HG02938 (cell line): Measurements from ENCODE around the gene PLA2R1.

Source experiments
- ATAC-seq: cut with Tn5 transposase; IDR thresholded peaks from one replicate; pipeline ENCODE4 v1.9.1; 2021; ENCODE audit warnings: mild to moderate bottlenecking, moderate library complexity; ENCODE audit not compliant: unreplicated experiment

Gene PLA2R1

DNA sequence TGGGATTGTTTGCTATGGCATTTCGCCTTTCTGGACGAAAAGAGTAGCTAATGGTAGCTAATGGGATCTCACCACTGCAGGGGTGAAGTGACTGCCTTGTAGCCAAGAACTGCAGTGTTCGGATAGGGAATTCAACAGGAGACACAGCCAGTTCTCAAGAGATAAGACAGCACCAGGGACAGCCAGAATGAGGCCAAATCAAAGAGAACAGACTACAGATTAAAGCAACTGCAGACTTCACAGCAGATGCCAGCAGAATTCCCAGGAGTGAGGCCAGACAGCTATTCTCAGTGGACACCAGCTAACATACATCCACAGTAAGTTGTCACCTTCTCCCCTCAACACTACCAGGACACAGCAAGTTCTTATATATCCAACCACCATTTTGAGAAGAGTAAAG is 124.0 kb downstream of the PLA2R1 start:
- ATAC-seq: no peak

- ATAC-seq: no peak
These were observed 125.9 kb downstream of the PLA2R1 start for GRCh38 chr2:159936471-159936870.

GRCh38 chr2:159933727-159934049 is 128.7 kb downstream of the PLA2R1 start:
- ATAC-seq: peak; percentile 86

DNA sequence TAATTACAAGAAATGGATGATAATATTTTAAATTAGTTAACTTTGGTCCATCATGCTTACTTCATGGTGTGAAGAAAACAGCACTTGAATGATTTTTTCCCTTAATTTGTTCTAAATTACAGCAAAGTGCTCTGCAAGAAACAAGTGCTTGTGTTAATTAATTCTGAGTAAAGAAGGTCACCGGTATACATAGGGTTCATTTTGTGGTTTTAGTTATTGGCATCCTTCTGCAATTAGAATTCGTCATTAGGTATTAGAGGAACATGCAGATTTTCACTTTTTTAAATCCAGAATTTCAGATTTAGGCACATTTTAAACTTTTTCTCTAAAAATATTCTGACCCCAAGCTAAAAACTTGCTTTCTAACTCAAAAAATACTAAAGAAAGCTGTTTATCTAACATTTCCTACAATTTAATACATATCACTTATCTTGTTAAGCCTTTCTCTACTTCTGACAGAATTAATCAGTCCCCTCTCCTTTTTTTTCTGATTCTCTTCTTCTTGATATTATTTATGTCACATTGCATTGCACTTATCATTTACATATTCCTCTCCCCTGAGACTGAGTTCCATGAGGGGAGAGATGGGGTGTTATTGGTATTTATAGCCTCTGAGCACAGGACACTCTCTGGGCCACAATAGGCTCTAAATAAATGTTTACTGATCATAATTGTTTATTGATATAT is 129.2 kb downstream of the PLA2R1 start:
- peak; percentile 41 for ATAC-seq

DNA sequence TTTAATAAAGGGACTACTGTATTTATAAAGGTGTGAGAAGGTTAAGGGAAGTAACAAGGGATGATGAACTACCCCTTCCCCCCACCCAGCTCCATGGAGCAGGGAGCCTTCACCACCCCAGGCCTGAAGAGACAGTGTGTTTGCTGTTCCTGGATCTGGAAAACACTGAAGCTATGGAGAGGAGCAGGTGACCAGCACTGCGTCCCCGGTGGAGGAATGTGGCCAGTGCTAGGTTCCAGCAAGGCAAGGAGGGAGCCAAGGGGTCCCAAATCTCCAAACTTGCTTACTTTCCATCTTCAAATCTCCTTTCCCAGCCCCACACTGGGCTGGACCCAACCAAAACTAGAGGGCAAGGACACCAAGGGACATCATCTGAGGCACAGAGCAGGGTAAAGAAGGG is 135.7 kb downstream of the PLA2R1 start:
- no peak for ATAC-seq

DNA sequence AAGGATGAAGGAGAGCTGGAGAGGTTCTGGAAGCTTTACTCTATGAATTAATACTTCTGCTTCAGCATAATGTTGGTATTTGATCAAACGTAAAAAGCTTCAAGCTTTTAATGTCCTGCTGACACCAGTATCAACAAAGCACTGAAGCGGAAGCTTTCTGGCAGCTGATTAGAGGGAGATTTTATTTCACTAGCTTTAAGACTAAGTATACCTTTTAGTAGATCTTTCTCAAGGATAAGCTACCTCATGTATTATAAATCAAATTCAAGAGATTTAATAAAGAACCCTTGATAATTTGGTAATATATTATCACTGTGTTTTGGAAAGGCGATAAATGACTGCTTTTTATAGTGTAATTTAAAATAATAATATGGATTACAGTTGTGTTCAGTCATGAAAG is 136.4 kb downstream of the PLA2R1 start:
- no peak for ATAC-seq

GRCh38 chr2:159922563-159922962 is 139.9 kb downstream of the PLA2R1 start:
- ATAC-seq: peak; percentile 68

GRCh38 chr2:159921752-159922404 is 140.5 kb downstream of the PLA2R1 start:
- peak; percentile 86 for ATAC-seq

- no peak for ATAC-seq
These were observed 145.9 kb downstream of the PLA2R1 start for GRCh38 chr2:159916511-159916910.

DNA sequence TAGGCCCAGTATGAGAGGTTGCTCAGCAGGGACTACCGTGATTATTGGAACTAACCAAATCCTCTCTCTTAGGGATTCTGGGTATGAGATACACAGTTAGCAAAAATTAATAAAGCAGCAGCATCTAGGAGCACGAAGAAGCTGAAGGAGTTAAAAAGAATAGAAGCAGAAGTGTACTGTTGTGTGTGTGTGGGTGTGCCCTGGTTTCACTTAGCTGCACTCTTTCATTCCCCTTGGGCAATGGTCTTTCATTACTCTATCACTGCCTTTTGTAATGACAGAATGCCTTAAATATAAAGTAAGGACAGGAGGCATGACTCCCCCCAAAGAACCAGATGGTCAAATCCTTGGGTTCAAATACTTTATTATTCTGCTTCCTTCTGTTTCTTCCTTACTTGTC is 148.5 kb downstream of the PLA2R1 start:
- no peak for ATAC-seq

GRCh38 chr2:159912580-159912979 is 149.8 kb downstream of the PLA2R1 start:
- ATAC-seq: peak; percentile 56

DNA sequence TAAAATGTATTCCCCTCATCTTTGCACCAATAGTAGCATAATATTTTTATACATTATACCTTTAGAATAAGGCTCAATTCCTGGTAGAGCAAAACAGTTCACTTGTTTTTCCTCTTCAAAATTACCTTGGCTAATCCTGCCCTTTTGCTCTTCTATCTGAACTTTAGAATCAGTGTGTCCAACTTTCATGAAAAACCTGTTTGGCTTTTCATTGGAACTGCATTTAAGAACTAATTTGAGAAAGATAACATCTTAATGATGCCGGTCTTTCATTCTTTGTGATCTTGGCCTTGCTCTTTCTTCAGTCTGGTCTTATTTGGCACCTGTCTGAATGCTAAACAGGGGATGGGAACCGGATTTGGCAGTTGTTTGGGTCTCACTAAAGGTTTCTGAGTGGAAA is 151.5 kb downstream of the PLA2R1 start:
- ATAC-seq: no peak

GRCh38 chr2:159908623-159909022 is 153.8 kb downstream of the PLA2R1 start:
- ATAC-seq: no peak

DNA sequence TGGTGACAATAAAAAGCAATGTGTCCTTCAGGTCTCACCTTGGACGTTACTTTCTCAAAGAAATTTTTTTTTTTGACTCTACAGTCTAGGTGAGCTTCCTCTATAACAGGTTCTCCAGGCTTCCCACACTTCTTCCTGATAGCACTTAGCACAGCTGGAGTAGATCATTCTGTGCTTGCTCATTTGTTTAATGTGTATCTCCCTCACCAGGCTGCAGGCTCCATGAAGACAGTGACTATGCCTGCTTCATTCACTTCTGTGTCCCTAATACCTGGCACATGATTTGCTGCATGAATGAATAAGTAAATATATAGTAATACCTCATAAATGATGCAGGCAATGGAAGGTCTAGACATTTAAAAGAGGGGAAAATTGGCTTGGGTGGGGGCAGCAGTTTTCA is 154.5 kb downstream of the PLA2R1 start:
- ATAC-seq: no peak

GRCh38 chr2:159905926-159906714 is 156.3 kb downstream of the PLA2R1 start:
- no peak for ATAC-seq

DNA sequence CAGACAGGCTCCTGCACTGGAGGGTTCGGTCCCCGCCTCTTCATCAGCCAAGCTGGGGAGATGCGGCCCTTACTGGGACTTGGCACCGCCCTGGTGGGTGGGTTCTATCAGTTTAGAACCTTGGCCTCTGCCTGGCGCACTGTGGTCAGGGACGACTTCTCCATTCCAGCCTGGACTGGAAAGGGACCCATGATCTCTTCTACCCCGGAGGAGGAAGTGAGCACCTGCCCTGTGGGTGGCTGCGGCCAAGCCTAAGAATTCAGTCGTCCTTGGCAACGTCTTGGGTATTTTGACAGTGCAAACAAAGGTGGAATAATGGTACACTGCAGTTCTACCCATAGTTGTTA is 157.5 kb downstream of the PLA2R1 start:
- ATAC-seq: peak; percentile 57

- peak; percentile 76 for ATAC-seq
These were observed 158.1 kb downstream of the PLA2R1 start, which contains the start of gene LY75 for GRCh38 chr2:159904127-159904958. Gene LY75 (minus strand): TSS chr2:159904756.

DNA sequence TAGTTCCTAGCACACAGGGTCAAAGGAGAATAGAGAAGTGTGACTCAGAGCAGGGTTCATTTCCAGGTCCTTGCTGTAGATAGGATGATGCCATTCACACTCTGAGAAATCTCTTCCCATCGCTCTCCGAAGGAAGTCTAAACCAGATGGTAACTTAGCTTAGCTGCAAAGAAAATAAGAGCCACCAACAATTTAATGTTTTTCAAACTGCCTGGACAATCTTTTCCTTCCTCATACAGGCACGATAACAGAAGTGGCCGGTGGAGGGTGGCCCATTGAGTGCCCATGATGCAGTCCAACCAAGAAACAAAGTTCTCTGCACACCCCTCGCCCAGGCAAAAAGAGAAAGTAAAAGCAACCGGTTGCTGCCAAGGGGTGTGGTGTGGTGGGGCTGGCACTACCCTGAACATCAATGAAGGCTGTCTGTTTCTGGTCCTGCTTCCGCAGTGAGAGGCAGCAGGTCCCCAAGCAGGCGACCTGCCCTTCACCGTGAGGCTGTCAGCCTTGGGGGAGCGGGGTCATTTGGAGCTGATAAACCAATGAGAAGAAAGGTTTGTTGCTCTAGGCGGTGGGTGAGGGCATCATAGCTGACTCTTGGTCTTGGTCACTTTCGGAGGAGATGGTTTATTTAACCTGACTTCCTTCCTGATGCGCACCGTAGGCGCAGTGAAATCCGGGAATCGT is 158.8 kb downstream of the PLA2R1 start:
- ATAC-seq: peak; percentile 15

DNA sequence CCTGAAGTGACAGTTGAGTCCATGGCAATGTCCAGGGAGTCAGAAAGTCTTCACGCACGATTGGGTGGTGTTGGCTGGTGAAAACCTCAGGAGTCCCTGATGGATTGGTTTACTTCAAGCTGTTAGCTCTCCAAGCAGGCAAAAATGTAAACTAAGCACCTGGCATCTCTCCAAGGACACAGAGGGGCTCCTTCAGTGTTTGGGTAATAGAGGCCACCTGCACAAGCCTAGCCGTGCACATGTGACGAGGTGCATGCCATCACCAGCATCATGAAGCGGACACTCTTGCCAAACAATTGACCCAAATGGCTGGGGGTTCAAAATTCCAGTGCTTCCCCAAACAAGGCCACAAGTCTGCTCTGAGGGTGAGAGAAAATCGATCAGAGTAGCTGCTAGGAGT is 159.7 kb downstream of the PLA2R1 start:
- no peak for ATAC-seq

- ATAC-seq: no peak
These were observed 162.1 kb downstream of the PLA2R1 start for GRCh38 chr2:159900343-159900742.

DNA sequence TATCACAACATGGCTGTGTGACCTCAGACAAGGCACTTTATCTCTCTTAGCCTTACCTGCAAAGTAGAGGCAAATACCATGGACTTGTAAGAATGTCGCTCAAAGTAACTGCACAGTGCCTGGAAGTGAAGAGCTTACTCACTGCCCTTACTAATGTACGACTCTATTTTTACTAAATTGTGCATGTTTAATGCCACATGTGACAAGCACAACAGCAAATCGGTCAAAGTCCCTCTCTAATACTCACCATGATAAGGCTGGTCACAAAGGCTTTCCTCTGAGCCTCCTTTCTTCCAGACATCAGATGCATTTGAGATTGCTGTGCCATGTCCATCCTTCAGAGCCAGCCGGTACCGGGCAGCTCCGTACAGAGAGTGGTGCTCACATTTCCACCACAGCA is 164.0 kb downstream of the PLA2R1 start:
- no peak for ATAC-seq
